SJCRH30 (cell line): Measurements from ENCODE around the gene ATP2A1. TPM values are rescaled to one million over a fixed set of nuclear protein-coding genes. Genes with fewer than 3 reads are reported as not detected.
"Not testable (repeated sequence)": the region's sequence is repeated elsewhere in the genome, so short reads cannot be mapped to it uniquely, and the experiment has no call there.

ENCODE experiments used
- DNase-seq, 2 experiments: peaks; one replicate each; pipeline ENCODE4 v3.0.0-alpha.2; 2015 to 2020
- H3K27ac ChIP-seq: fragments of 250-450 bp; sonication (Bioruptor Pico); 2 replicates; pipeline ENCODE4 v1.5.1; 2020; ENCODE audit warnings: mild to moderate bottlenecking, moderate library complexity
- H3K27me3 ChIP-seq: fragments of 250-450 bp; sonication (Bioruptor Pico); 2 replicates; pipeline ENCODE4 v1.5.1; 2020; ENCODE audit warnings: mild to moderate bottlenecking, moderate library complexity
- H3K36me3 ChIP-seq: fragments of 250-450 bp; sonication (Bioruptor Pico); 2 replicates; pipeline ENCODE4 v1.5.1; 2020; ENCODE audit warnings: mild to moderate bottlenecking, moderate library complexity
- H3K4me1 ChIP-seq: fragments of 250-450 bp; sonication (Bioruptor Pico); 2 replicates; pipeline ENCODE4 v1.5.1; 2020; ENCODE audit warnings: mild to moderate bottlenecking, moderate library complexity
- H3K4me3 ChIP-seq: fragments of 250-450 bp; sonication (Bioruptor Pico); 2 replicates; pipeline ENCODE4 v1.5.1; 2020; ENCODE audit warnings: mild to moderate bottlenecking, moderate library complexity
- H3K9me3 ChIP-seq: fragments of 250-450 bp; sonication (Bioruptor Pico); replicated peaks from 2 replicates; pipeline ENCODE4 v1.5.1; 2020; ENCODE audit warnings: mild to moderate bottlenecking, moderate library complexity
- total RNA-seq: library from RNA; depleted of rRNA; stranded (reverse); fragments of >200 nt; shearing (Covaris generic); gene quantifications from 2 replicates; pipeline ENCODE4 v1.2.3, GENCODE V29; 2014

ATP2A1 gene
- total RNA-seq, 1 experiment from 2014 or later = 24.8 TPM

- no peaks in the 10 kb centered on the region for H3K27me3 ChIP-seq
- peak; percentile 62 to 74 for DNase-seq
- H3K4me3 ChIP-seq = no peak overlapping the region
- H3K4me1 ChIP-seq = peaks cover 21% of the 10 kb centered on the region
- H3K36me3 ChIP-seq = peaks cover 9% of the 10 kb centered on the region
- H3K27ac ChIP-seq = no peak overlapping the region
- H3K9me3 ChIP-seq = no peaks in the 10 kb centered on the region
These were observed 4.4 kb downstream of the ATP2A1 start for GRCh38 chr16:28882551-28883160.

GRCh38 chr16:28883221-28883996 lies 5.1 kb downstream of the ATP2A1 start:
- Histone ChIP-seq H3K27ac (no peak overlapping the region), H3K4me3 (no peak overlapping the region)

GRCh38 chr16:28884045-28884444 lies 5.8 kb downstream of the ATP2A1 start:
- Histone ChIP-seq H3K27ac (no peak overlapping the region), H3K9me3 (no peaks in the 10 kb centered on the region), H3K27me3 (no peaks in the 10 kb centered on the region), H3K4me1 (peaks cover 16% of the 10 kb centered on the region), H3K36me3 (peaks cover 11% of the 10 kb centered on the region), H3K4me3 (no peak overlapping the region)
- no peak for DNase-seq

More at GRCh38 chr16:28883221-28883996, 5.1 kb downstream of the ATP2A1 start:
- no peaks in the 10 kb centered on the region for H3K9me3 ChIP-seq
- H3K36me3 ChIP-seq = peaks cover 11% of the 10 kb centered on the region
- no peaks in the 10 kb centered on the region for H3K27me3 ChIP-seq
- DNase-seq = no peak
- H3K4me1 ChIP-seq = peaks cover 16% of the 10 kb centered on the region

GRCh38 chr16:28886945-28887344 lies 8.7 kb downstream of the ATP2A1 start:
- H3K9me3 ChIP-seq = no peaks in the 10 kb centered on the region
- H3K27ac ChIP-seq = no peak overlapping the region
- no peak for DNase-seq
- H3K4me1 ChIP-seq = peaks cover 10% of the 10 kb centered on the region
- no peaks in the 10 kb centered on the region for H3K27me3 ChIP-seq
- H3K4me3 ChIP-seq = no peak overlapping the region
- peaks cover 20% of the 10 kb centered on the region for H3K36me3 ChIP-seq

GRCh38 chr16:28890355-28890754 lies 12.1 kb downstream of the ATP2A1 start:
- H3K9me3 ChIP-seq, H3K4me3 ChIP-seq, H3K27me3 ChIP-seq, H3K4me1 ChIP-seq, DNase-seq, H3K27ac ChIP-seq: not testable (repeated sequence)
- H3K36me3 ChIP-seq = peaks cover 27% of the 10 kb centered on the region

GRCh38 chr16:28891964-28892890 lies 13.9 kb downstream of the ATP2A1 start:
- H3K27me3 ChIP-seq = no peaks in the 10 kb centered on the region
- peaks cover 24% of the 10 kb centered on the region for H3K36me3 ChIP-seq
- no peak for DNase-seq
- H3K27ac ChIP-seq = no peak overlapping the region
- H3K9me3 ChIP-seq = no peaks in the 10 kb centered on the region
- no peak overlapping the region for H3K4me3 ChIP-seq
- H3K4me1 ChIP-seq = no peaks in the 10 kb centered on the region

GRCh38 chr16:28893291-28893690 lies 15.0 kb downstream of the ATP2A1 start:
- Histone ChIP-seq H3K4me1 (no peaks in the 10 kb centered on the region), H3K36me3 (peaks cover 29% of the 10 kb centered on the region), H3K4me3 (no peak overlapping the region), H3K27ac (no peak overlapping the region), H3K27me3 (no peaks in the 10 kb centered on the region), H3K9me3 (no peaks in the 10 kb centered on the region)
- DNase-seq = no peak

GRCh38 chr16:28895609-28896008 lies 17.3 kb downstream of the ATP2A1 start:
- Histone ChIP-seq H3K27ac (no peak overlapping the region), H3K9me3 (no peaks in the 10 kb centered on the region), H3K27me3 (no peaks in the 10 kb centered on the region), H3K4me1 (no peaks in the 10 kb centered on the region), H3K4me3 (no peak overlapping the region), H3K36me3 (peaks cover 30% of the 10 kb centered on the region)
- DNase-seq = no peak

- Histone ChIP-seq H3K9me3 (no peaks in the 10 kb centered on the region), H3K4me1 (no peaks in the 10 kb centered on the region), H3K27ac (no peak overlapping the region), H3K4me3 (no peak overlapping the region), H3K27me3 (no peaks in the 10 kb centered on the region), H3K36me3 (peaks cover 30% of the 10 kb centered on the region)
- no peak for DNase-seq
These were observed 19.5 kb downstream of the ATP2A1 start for GRCh38 chr16:28897826-28898225.

GRCh38 chr16:28898266-28898665 lies 20.0 kb downstream of the ATP2A1 start:
- DNase-seq = no peak
- Histone ChIP-seq H3K36me3 (peaks cover 30% of the 10 kb centered on the region), H3K9me3 (no peaks in the 10 kb centered on the region), H3K4me3 (no peak overlapping the region), H3K27ac (no peak overlapping the region), H3K4me1 (no peaks in the 10 kb centered on the region), H3K27me3 (no peaks in the 10 kb centered on the region)

- H3K27me3 ChIP-seq = no peaks in the 10 kb centered on the region
- no peak overlapping the region for H3K4me3 ChIP-seq
- H3K27ac ChIP-seq = no peak overlapping the region
- H3K4me1 ChIP-seq = no peaks in the 10 kb centered on the region
- no peak for DNase-seq
- no peaks in the 10 kb centered on the region for H3K9me3 ChIP-seq
- H3K36me3 ChIP-seq = peaks cover 30% of the 10 kb centered on the region
These were observed 20.7 kb downstream of the ATP2A1 start for GRCh38 chr16:28898942-28899341.

- no peaks in the 10 kb centered on the region for H3K27me3 ChIP-seq
- no peak overlapping the region for H3K4me3 ChIP-seq
- DNase-seq = no peak
- H3K27ac ChIP-seq = no peak overlapping the region
- no peaks in the 10 kb centered on the region for H3K9me3 ChIP-seq
- H3K36me3 ChIP-seq = peaks cover 22% of the 10 kb centered on the region
- no peaks in the 10 kb centered on the region for H3K4me1 ChIP-seq
These were observed 21.7 kb downstream of the ATP2A1 start for GRCh38 chr16:28899882-28900590.

- DNase-seq = no peak
- H3K27ac ChIP-seq = no peak overlapping the region
- no peaks in the 10 kb centered on the region for H3K27me3 ChIP-seq
- peaks cover 22% of the 10 kb centered on the region for H3K36me3 ChIP-seq
- no peaks in the 10 kb centered on the region for H3K4me1 ChIP-seq
- no peak overlapping the region for H3K4me3 ChIP-seq
- H3K9me3 ChIP-seq = no peaks in the 10 kb centered on the region
These were observed 22.3 kb downstream of the ATP2A1 start for GRCh38 chr16:28900601-28901000.

GRCh38 chr16:28901862-28902261 lies 23.6 kb downstream of the ATP2A1 start:
- Histone ChIP-seq H3K36me3 (peaks cover 22% of the 10 kb centered on the region), H3K27ac (no peak overlapping the region), H3K9me3 (no peaks in the 10 kb centered on the region), H3K4me1 (no peaks in the 10 kb centered on the region), H3K4me3 (no peak overlapping the region), H3K27me3 (no peaks in the 10 kb centered on the region)
- DNase-seq = no peak
